ENCODE data around the gene ERICH2. TPM values are rescaled to one million over a fixed set of nuclear protein-coding genes. Genes with fewer than 3 reads are reported as not detected.

Gene ERICH2
- total RNA-seq, 2 donors from 2014 or later = 9.6 to 18.3 TPM

GRCh38 chr2:170783549-170783948 lies 13.4 kb downstream of the ERICH2 start:
- no peak overlapping the region for H3K27ac ChIP-seq (ENCODE audit: low read depth, low read length)
- H3K9ac ChIP-seq (ENCODE audit: extremely low read depth, low read length, poor library complexity, severe bottlenecking) = no peak overlapping the region
- H3K4me1 Mint-ChIP-seq = peaks cover 6% of the 10 kb centered on the region
- H3K27me3 Mint-ChIP-seq (ENCODE audit: insufficient read depth) = no peaks in the 10 kb centered on the region
- no peaks in the 10 kb centered on the region for H3K27me3 ChIP-seq (ENCODE audit: control insufficient read depth, insufficient read depth, low read length, poor library complexity, severe bottlenecking)
- TF ChIP-seq CTCF (conservative IDR thresholded peaks at IDR 0.05) = no peak
- H3K27ac Mint-ChIP-seq = no peak overlapping the region
- no peaks in the 10 kb centered on the region for H3K9me3 ChIP-seq (ENCODE audit: control insufficient read depth, low read length)
- no peak overlapping the region for H3K4me3 ChIP-seq (ENCODE audit: low read length)
- DNase-seq = no peak
- 100% methylated on average over 1 of the region's 1 CpG for WGBS, 2 experiments (ENCODE audit: insufficient coverage in 1 of 2, insufficient read length in 1 of 2)
- H3K36me3 Mint-ChIP-seq (ENCODE audit: low read depth) = peaks cover 19% of the 10 kb centered on the region
- no peak overlapping the region for H3K4me3 Mint-ChIP-seq
- H3K4me1 ChIP-seq (ENCODE audit: control insufficient read depth, insufficient read depth, low read length) = no peaks in the 10 kb centered on the region
- H3K36me3 ChIP-seq (ENCODE audit: control insufficient read depth, insufficient read depth, low read length) = no peaks in the 10 kb centered on the region
- H3K9me3 Mint-ChIP-seq = no peaks in the 10 kb centered on the region

GRCh38 chr2:170798996-170799395 lies 28.8 kb downstream of the ERICH2 start:
- no peak overlapping the region for H3K27ac Mint-ChIP-seq
- no peak for DNase-seq
- H3K4me1 Mint-ChIP-seq = no peaks in the 10 kb centered on the region
- Histone ChIP-seq H3K36me3 (ENCODE audit: control insufficient read depth, insufficient read depth, low read length) (no peaks in the 10 kb centered on the region), H3K9ac (ENCODE audit: extremely low read depth, low read length, poor library complexity, severe bottlenecking) (no peak overlapping the region), H3K27ac (ENCODE audit: low read depth, low read length) (no peak overlapping the region), H3K4me3 (ENCODE audit: low read length) (no peak overlapping the region), H3K4me1 (ENCODE audit: control insufficient read depth, insufficient read depth, low read length) (peaks cover under 1% of the 10 kb centered on the region), H3K9me3 (ENCODE audit: control insufficient read depth, low read length) (no peaks in the 10 kb centered on the region), H3K27me3 (ENCODE audit: control insufficient read depth, insufficient read depth, low read length, poor library complexity, severe bottlenecking) (no peaks in the 10 kb centered on the region)
- peaks cover 18% of the 10 kb centered on the region for H3K36me3 Mint-ChIP-seq (ENCODE audit: low read depth)
- H3K27me3 Mint-ChIP-seq (ENCODE audit: insufficient read depth) = no peaks in the 10 kb centered on the region
- TF ChIP-seq CTCF (conservative IDR thresholded peaks at IDR 0.05) = no peak
- H3K4me3 Mint-ChIP-seq = no peak overlapping the region
- H3K9me3 Mint-ChIP-seq = peaks cover 5% of the 10 kb centered on the region

- Histone ChIP-seq H3K27me3 (ENCODE audit: control insufficient read depth, insufficient read depth, low read length, poor library complexity, severe bottlenecking) (no peaks in the 10 kb centered on the region), H3K36me3 (ENCODE audit: control insufficient read depth, insufficient read depth, low read length) (no peaks in the 10 kb centered on the region), H3K9ac (ENCODE audit: extremely low read depth, low read length, poor library complexity, severe bottlenecking) (no peak overlapping the region), H3K27ac (ENCODE audit: low read depth, low read length) (no peak overlapping the region), H3K9me3 (ENCODE audit: control insufficient read depth, low read length) (no peaks in the 10 kb centered on the region), H3K4me1 (ENCODE audit: control insufficient read depth, insufficient read depth, low read length) (peaks cover 4% of the 10 kb centered on the region), H3K4me3 (ENCODE audit: low read length) (no peak overlapping the region)
- Mint-ChIP-seq H3K9me3 (no peaks in the 10 kb centered on the region), H3K27me3 (ENCODE audit: insufficient read depth) (no peaks in the 10 kb centered on the region), H3K36me3 (ENCODE audit: low read depth) (no peaks in the 10 kb centered on the region), H3K4me3 (no peak overlapping the region), H3K4me1 (peaks cover 8% of the 10 kb centered on the region), H3K27ac (no peak overlapping the region)
- no peak for DNase-seq
- WGBS, 2 experiments (ENCODE audit: insufficient coverage in 1 of 2, insufficient read length in 1 of 2) = 100% methylated on average over 1 to 2 of the region's 2 CpGs
- TF ChIP-seq CTCF (conservative IDR thresholded peaks at IDR 0.05) = no peak
Observed at GRCh38 chr2:170806548-170806947, 36.4 kb downstream of the ERICH2 start.

Data from endodermal cell (in vitro differentiated cells).